Activated CD8-positive, alpha-beta T cell treated with anti-CD3 and anti-CD28 coated beads for 36 hours (primary cell): ENCODE results near the gene WBP2. TPM values are rescaled to one million over a fixed set of nuclear protein-coding genes. Genes with fewer than 3 reads are reported as not detected.

Experiments used
- ATAC-seq: fragments of 200-7000 bp; cut with Tn5 transposase; one replicate; pipeline ENCODE4 v1.10.0; 2021; ENCODE audit warnings: mild to moderate bottlenecking, moderate library complexity
- CTCF ChIA-PET: fragments of 350-600 bp; sonication (Branson Sonifier 250); formaldehyde crosslinking; loops from one replicate; lab custom pipeline; 2021; ENCODE audit warnings: antibody characterized with exemption; lab: Charles Lee
- POLR2A ChIA-PET: fragments of 350-600 bp; sonication (Branson Sonifier 250); formaldehyde crosslinking; loops from one replicate; lab custom pipeline; 2021; ENCODE audit warnings: antibody characterized with exemption; lab: Charles Lee
- DNase-seq: peaks from one replicate; pipeline ENCODE4 v3.0.0-alpha.2; 2020
- H3K27ac Mint-ChIP-seq: one replicate; pipeline ENCODE4 v1.8.0; 2021; ENCODE audit warnings: mild to moderate bottlenecking, mixed read lengths
- H3K27me3 Mint-ChIP-seq: one replicate; pipeline ENCODE4 v1.8.0; 2021; ENCODE audit warnings: mixed read lengths
- H3K36me3 Mint-ChIP-seq: one replicate; pipeline ENCODE4 v1.8.0; 2021; ENCODE audit warnings: low read depth, mixed read lengths
- H3K4me1 Mint-ChIP-seq: one replicate; pipeline ENCODE4 v1.8.0; 2021; ENCODE audit warnings: low read depth, mixed read lengths
- H3K4me3 Mint-ChIP-seq: one replicate; pipeline ENCODE4 v1.8.0; 2021; ENCODE audit warnings: mild to moderate bottlenecking, moderate library complexity, mixed read lengths
- H3K9me3 Mint-ChIP-seq: one replicate; pipeline ENCODE4 v1.8.0; 2021; ENCODE audit warnings: mixed read lengths
- CTCF ChIP-seq: fragments of 200-600 bp; IDR thresholded peaks from one replicate; pipeline ENCODE4 v1.8.0; 2022; ENCODE audit warnings: antibody characterized with exemption, mild to moderate bottlenecking
- intact Hi-C: fragments of 100-400 bp; cut with micrococcal nuclease; formaldehyde crosslinking; loops from one replicate; pipeline ENCODE4 v1.10.0; 2022
- total RNA-seq, 2 experiments: library from RNA; stranded (reverse); gene quantifications; one replicate each; pipeline ENCODE4 v1.2.3, GENCODE V29; 2021

Gene WBP2
- total RNA-seq, 2 experiments from 2014 or later: 54.4 to 58.5 TPM

GRCh38 chr17:75880266-75880665 is 25.1 kb upstream of the WBP2 start:
- ATAC-seq (no peak), DNase-seq (no peak)
- POLR2A ChIA-PET: interaction anchor here (1.1 to 5.4 kb wide), 3 partner anchors 10 to 16 kb away, joined by 3 to 100 read pairs (median 3); partner anchors contain the start of gene TRIM65
- H3K36me3 Mint-ChIP-seq: peaks cover 3% of the 10 kb centered on the region
- intact Hi-C loops: no loop called here
- peaks cover 17% of the 10 kb centered on the region for H3K4me1 Mint-ChIP-seq
- no peaks in the 10 kb centered on the region for H3K27me3 Mint-ChIP-seq
- no peak overlapping the region for H3K4me3 Mint-ChIP-seq
- TF ChIP-seq CTCF: no peak
- CTCF ChIA-PET: interaction anchor here (0.8 to 3.9 kb wide), 3 partner anchors 18 to 248 kb away, joined by 3 to 34 read pairs (median 5); no protein-coding TSS in a partner anchor
- no peak overlapping the region for H3K27ac Mint-ChIP-seq
- H3K9me3 Mint-ChIP-seq: no peaks in the 10 kb centered on the region

GRCh38 chr17:75878174-75878998 is 23.3 kb upstream of the WBP2 start, which contains the start of gene TRIM47:
Gene TRIM47 (minus strand): TSS chr17:75878581. CDS start chr17:75878548, 33 bp downstream.
- Mint-ChIP-seq H3K27ac (peak within 1 kb of the TSS; percentile 88), H3K36me3 (peaks cover 3% of the 10 kb centered on the region), H3K4me3 (peak within 1 kb of the TSS; percentile 80), H3K4me1 (peaks cover 22% of the 10 kb centered on the region), H3K9me3 (no peaks in the 10 kb centered on the region), H3K27me3 (no peaks in the 10 kb centered on the region)
- ChIA-PET CTCF (interaction anchor here (1.1 to 5.5 kb wide), 11 partner anchors 9 to 114 kb away, joined by 3 to 78 read pairs (median 4); partner anchors contain the start of genes MRPL38, TRIM65, UNK and WBP2), POLR2A (interaction anchor here (0.6 to 6.5 kb wide), 10 partner anchors 12 to 104 kb away, joined by 3 to 100 read pairs (median 4); partner anchors contain the start of genes MRPL38, TRIM65 and WBP2)
- peak; percentile 60 for DNase-seq
- ATAC-seq: peak; percentile 4
- no peak for TF ChIP-seq CTCF
- intact Hi-C loops: no loop called here

- intact Hi-C loops: no loop called here
- CTCF ChIA-PET: interaction anchor here (0.7 to 9.5 kb wide), 21 partner anchors 8 to 508 kb away, joined by 3 to 107 read pairs (median 4); partner anchors contain the start of genes TRIM65, UNK and WBP2
- Mint-ChIP-seq H3K36me3 (peaks cover 3% of the 10 kb centered on the region), H3K27me3 (no peaks in the 10 kb centered on the region), H3K27ac (peak overlapping the region; percentile 88), H3K4me3 (peak overlapping the region; percentile 80), H3K9me3 (no peaks in the 10 kb centered on the region), H3K4me1 (peaks cover 25% of the 10 kb centered on the region)
- peak; percentile 65 for ATAC-seq
- TF ChIP-seq CTCF: peak; percentile 67
- POLR2A ChIA-PET: interaction anchor here (0.9 to 6.5 kb wide), 7 partner anchors 8 to 45 kb away, joined by 3 to 100 read pairs (median 6); partner anchors contain the start of genes MRPL38, TRIM65 and WBP2
- peak; percentile 81 for DNase-seq
Measured at GRCh38 chr17:75877752-75878173, 22.6 kb upstream of the WBP2 start.

- POLR2A ChIA-PET: interaction anchor here (0.9 to 6.5 kb wide), 6 partner anchors 8 to 44 kb away, joined by 3 to 100 read pairs (median 10); partner anchors contain the start of genes MRPL38, TRIM65 and WBP2
- CTCF ChIA-PET: interaction anchor here (0.7 to 9.5 kb wide), 19 partner anchors 7 to 508 kb away, joined by 3 to 107 read pairs (median 4); partner anchors contain the start of genes TRIM65 and WBP2
- H3K27me3 Mint-ChIP-seq: no peaks in the 10 kb centered on the region
- H3K4me1 Mint-ChIP-seq: peaks cover 29% of the 10 kb centered on the region
- peak; percentile 15 for ATAC-seq
- no peak for TF ChIP-seq CTCF
- H3K36me3 Mint-ChIP-seq: peaks cover 3% of the 10 kb centered on the region
- peak overlapping the region; percentile 88 for H3K27ac Mint-ChIP-seq
- H3K4me3 Mint-ChIP-seq: peak overlapping the region; percentile 80
- DNase-seq: peak; percentile 70
- no peaks in the 10 kb centered on the region for H3K9me3 Mint-ChIP-seq
- intact Hi-C loops: no loop called here
Measured at GRCh38 chr17:75876938-75877751, 22.0 kb upstream of the WBP2 start.
